SH-SY5Y (cell line): ENCODE data around the gene TM6SF1.

Experiments used
- GATA2 ChIP-seq: IDR thresholded peaks from 2 replicates; pipeline ENCODE4 v1.6.1; 2011; ENCODE audit warnings: mild to moderate bottlenecking, low read depth, low read length
- GATA3 ChIP-seq: IDR thresholded peaks from 2 replicates; pipeline ENCODE4 v1.6.1; 2011; ENCODE audit warnings: low read depth, mild to moderate bottlenecking, low read length, moderate library complexity

- TF ChIP-seq GATA2: no peak
- TF ChIP-seq GATA3: no peak
Measured at GRCh38 chr15:83163032-83163431, 55.6 kb downstream of the TM6SF1 start.
